Measurements from ENCODE around the gene NDUFAF3. TPM values are rescaled to one million over a fixed set of nuclear protein-coding genes. Genes with fewer than 3 reads are reported as not detected.

NDUFAF3 gene
- polyA plus RNA-seq, 3 donors = 42.1 to 93.4 (median 88.8) TPM

DNA sequence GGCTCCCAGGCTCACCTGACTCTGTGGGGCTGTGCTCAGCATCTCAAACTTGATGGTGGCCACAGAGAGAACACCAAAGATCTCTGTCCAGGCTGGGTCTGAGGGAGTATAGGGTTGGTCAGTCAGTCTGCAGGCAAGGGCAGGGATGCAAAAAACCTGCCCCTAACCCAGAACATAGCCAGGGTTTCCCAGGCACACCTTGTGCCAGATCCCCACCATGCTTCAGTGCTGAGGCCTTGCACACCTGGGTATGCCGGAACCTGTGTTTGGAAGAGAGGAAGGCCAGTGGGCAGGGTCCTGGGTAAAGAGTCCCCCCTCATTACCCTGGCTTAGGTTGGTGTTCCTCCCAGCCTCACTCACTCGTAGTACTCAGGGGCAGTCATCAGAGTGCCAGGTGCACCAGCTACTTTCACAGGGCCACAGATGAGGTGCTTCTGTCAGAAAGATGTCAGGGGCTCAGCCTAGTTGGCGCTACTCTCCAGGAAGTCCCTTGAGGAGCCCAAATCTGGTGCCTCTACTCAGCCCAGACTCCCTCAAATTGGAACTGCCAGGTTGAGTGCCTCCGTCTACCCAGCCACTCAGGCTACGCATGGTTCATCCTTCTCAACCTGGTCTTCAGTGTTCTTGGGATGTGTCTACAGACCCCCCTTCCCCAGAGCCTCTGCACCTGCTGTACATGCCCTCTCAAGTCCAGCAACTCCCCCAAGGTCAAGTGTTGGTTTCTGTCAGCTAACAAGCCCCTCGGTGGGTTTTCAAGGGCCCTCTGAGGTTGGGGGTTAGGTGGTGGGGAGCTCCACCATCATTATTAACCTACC is 5.3 kb upstream of the NDUFAF3 start:
- intact Hi-C loops (cut with micrococcal nuclease) = no loop called here
- Mint-ChIP-seq H3K27ac (no peak overlapping the region), H3K27me3 (ENCODE audit: low read depth in 3 of 3) (peaks cover 0 to 2% (median 0%) of the 10 kb centered on the region in 3 donors), H3K4me3 (peak overlapping the region in 1 of 2 donors; percentile 37), H3K36me3 (peaks cover 27 to 47% of the 10 kb centered on the region in 2 donors), H3K9me3 (no peaks in the 10 kb centered on the region), H3K4me1 (peaks cover 23% of the 10 kb centered on the region)
- Histone ChIP-seq H3K4me3 (replicated peaks in 1 of 3; ENCODE audit: low read depth in 2 of 3, low read length in 3 of 3) (no peak overlapping the region), H4K20me1 (ENCODE audit: insufficient read depth, low read length) (peaks cover 40% of the 10 kb centered on the region), H3K9me3 (replicated peaks in 1 of 2; ENCODE audit: control insufficient read depth in 1 of 2, insufficient read depth in 1 of 2, low read length in 2 of 2) (no peaks in the 10 kb centered on the region), H3K9ac (ENCODE audit: insufficient read depth, low read length, poor library complexity, severe bottlenecking) (no peak overlapping the region), H3K4me1 (ENCODE audit: control insufficient read depth in 1 of 2, insufficient read depth in 2 of 2, low read length in 2 of 2) (peaks cover 30 to 37% of the 10 kb centered on the region in 2 donors), H3K79me2 (ENCODE audit: insufficient read depth, low read length) (peaks cover 49% of the 10 kb centered on the region), H3K27ac (ENCODE audit: low read depth in 1 of 2, low read length in 2 of 2) (no peak overlapping the region), H3K36me3 (replicated peaks in 1 of 2; ENCODE audit: control insufficient read depth in 1 of 2, insufficient read depth in 2 of 2, low read length in 2 of 2) (peaks cover 39 to 51% of the 10 kb centered on the region in 2 donors), H3K4me2 (replicated peaks; ENCODE audit: extremely low read depth, low read length, poor library complexity, severe bottlenecking) (no peak overlapping the region), H3K27me3 (ENCODE audit: control insufficient read depth in 2 of 2, insufficient read depth in 2 of 2, low read length in 2 of 2) (no peaks in the 10 kb centered on the region), H2AFZ (ENCODE audit: insufficient read depth, low read depth, low read length, poor library complexity, severe bottlenecking) (no peak overlapping the region)
- WGBS (ENCODE audit: insufficient coverage) = 100% methylated on average over 2 of the region's 6 CpGs
- DNase-seq = no peak
- TF ChIP-seq, protein P1, sequence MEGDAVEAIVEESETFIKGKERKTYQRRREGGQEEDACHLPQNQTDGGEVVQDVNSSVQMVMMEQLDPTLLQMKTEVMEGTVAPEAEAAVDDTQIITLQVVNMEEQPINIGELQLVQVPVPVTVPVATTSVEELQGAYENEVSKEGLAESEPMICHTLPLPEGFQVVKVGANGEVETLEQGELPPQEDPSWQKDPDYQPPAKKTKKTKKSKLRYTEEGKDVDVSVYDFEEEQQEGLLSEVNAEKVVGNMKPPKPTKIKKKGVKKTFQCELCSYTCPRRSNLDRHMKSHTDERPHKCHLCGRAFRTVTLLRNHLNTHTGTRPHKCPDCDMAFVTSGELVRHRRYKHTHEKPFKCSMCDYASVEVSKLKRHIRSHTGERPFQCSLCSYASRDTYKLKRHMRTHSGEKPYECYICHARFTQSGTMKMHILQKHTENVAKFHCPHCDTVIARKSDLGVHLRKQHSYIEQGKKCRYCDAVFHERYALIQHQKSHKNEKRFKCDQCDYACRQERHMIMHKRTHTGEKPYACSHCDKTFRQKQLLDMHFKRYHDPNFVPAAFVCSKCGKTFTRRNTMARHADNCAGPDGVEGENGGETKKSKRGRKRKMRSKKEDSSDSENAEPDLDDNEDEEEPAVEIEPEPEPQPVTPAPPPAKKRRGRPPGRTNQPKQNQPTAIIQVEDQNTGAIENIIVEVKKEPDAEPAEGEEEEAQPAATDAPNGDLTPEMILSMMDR (IDR thresholded peaks at IDR 0.05) = no peak

DNA sequence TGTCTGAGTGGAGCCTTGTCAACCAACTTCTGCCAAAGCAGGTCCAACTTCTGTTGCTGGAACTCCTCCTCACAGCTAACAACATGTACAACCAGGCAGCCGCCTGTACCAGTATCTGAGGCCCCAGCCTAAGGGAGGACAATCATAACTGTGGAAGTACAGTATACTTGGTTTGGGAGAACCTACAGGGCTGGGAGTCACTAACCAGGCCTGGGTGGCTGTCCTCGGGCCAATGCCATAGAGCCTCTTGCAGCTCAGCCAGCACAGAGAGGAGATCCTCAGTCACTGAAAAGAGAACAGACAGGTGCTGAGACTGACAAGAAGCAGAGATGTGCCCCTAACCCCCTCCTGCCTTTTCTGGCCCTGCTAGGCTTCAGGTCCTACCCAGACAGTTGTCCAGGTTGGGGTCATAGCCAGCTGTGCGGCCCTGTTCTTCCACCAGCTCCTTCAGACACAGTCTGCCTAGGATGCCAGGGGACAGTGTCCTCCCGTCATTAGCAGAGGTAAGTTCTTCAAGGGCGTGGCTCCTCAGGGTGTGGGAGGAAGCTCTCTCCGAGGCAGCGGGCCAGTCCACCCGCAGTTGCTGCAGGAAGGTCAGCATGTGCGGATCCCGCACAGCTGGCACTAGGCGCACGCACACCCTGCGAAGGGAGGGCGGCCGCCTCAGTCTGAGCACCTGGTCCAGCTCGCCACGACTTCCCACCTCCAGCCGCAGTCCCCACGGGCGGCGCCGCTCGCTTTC is 4.5 kb upstream of the NDUFAF3 start:
- H2AFZ ChIP-seq (ENCODE audit: insufficient read depth, low read depth, low read length, poor library complexity, severe bottlenecking) = peak overlapping the region; percentile 89
- no peak for DNase-seq
- H3K4me3 Mint-ChIP-seq = peak overlapping the region; percentile 79 to 85
- peak overlapping the region in 5 of 7 donors; percentile 33 to 80 (median 63) for H3K27ac Mint-ChIP-seq
- H3K36me3 Mint-ChIP-seq = peaks cover 21 to 39% of the 10 kb centered on the region in 2 donors
- no peaks in the 10 kb centered on the region for H3K9me3 ChIP-seq (replicated peaks in 1 of 2; ENCODE audit: control insufficient read depth in 1 of 2, insufficient read depth in 1 of 2, low read length in 2 of 2)
- H3K9ac ChIP-seq (ENCODE audit: insufficient read depth, low read length, poor library complexity, severe bottlenecking) = peak overlapping the region; percentile 81
- peaks cover 23% of the 10 kb centered on the region for H3K4me1 Mint-ChIP-seq
- H3K27me3 Mint-ChIP-seq (ENCODE audit: low read depth in 3 of 3) = peaks cover 0 to 2% (median 0%) of the 10 kb centered on the region in 3 donors
- TF ChIP-seq, protein P1 (IDR thresholded peaks at IDR 0.05) = no peak
- WGBS (ENCODE audit: insufficient coverage) = 4% methylated on average over 21 of the region's 23 CpGs
- H3K4me2 ChIP-seq (replicated peaks; ENCODE audit: extremely low read depth, low read length, poor library complexity, severe bottlenecking) = peak overlapping the region; percentile 94
- H3K4me1 ChIP-seq (ENCODE audit: control insufficient read depth in 1 of 2, insufficient read depth in 2 of 2, low read length in 2 of 2) = peaks cover 32 to 40% of the 10 kb centered on the region in 2 donors
- H3K27ac ChIP-seq (ENCODE audit: low read depth in 1 of 2, low read length in 2 of 2) = peak overlapping the region in 1 of 2 donors; percentile 85
- intact Hi-C loops (cut with micrococcal nuclease) = no loop called here
- H3K4me3 ChIP-seq (replicated peaks in 1 of 3; ENCODE audit: low read depth in 2 of 3, low read length in 3 of 3) = peak overlapping the region; percentile 79 to 90 (median 84)
- peaks cover 31 to 43% of the 10 kb centered on the region in 2 donors for H3K36me3 ChIP-seq (replicated peaks in 1 of 2; ENCODE audit: control insufficient read depth in 1 of 2, insufficient read depth in 2 of 2, low read length in 2 of 2)
- H3K27me3 ChIP-seq (ENCODE audit: control insufficient read depth in 2 of 2, insufficient read depth in 2 of 2, low read length in 2 of 2) = no peaks in the 10 kb centered on the region
- H3K79me2 ChIP-seq (ENCODE audit: insufficient read depth, low read length) = peaks cover 48% of the 10 kb centered on the region
- H3K9me3 Mint-ChIP-seq = no peaks in the 10 kb centered on the region
- peaks cover 34% of the 10 kb centered on the region for H4K20me1 ChIP-seq (ENCODE audit: insufficient read depth, low read length)
